GM23338 (cell line): ENCODE data around the gene ATP10A. TPM values are rescaled to one million over a fixed set of nuclear protein-coding genes. Genes with fewer than 3 reads are reported as not detected.
A peak's percentile ranks its signal among the peaks of the same experiment; 100 is the strongest.

Experiments used
- ATAC-seq: fragments of 200-7000 bp; cut with Tn5 transposase; 3 replicates; pipeline ENCODE4 v1.9.1; 2020
- DNase-seq: peaks from one replicate; pipeline ENCODE4 v3.0.0-alpha.2; 2015; ENCODE audit warnings: low spot score
- H2AFZ ChIP-seq: fragments of 200-600 bp; sonication (generic); 2 replicates; pipeline ENCODE4 v1.8.0; 2016; ENCODE audit warnings: antibody characterized with exemption, mild to moderate bottlenecking, moderate library complexity
- H3F3A ChIP-seq: fragments of 200-600 bp; sonication (generic); replicated peaks from 2 replicates; pipeline ENCODE4 v1.8.0; 2017; ENCODE audit warnings: antibody characterized with exemption, mixed run types, low read depth
- H3K27ac ChIP-seq: fragments of 200-600 bp; sonication (generic); 2 replicates; pipeline ENCODE4 v1.6.1; 2016; ENCODE audit warnings: low read depth
- H3K27me3 ChIP-seq: fragments of 200-600 bp; sonication (generic); 2 replicates; pipeline ENCODE4 v1.8.0; 2016; ENCODE audit warnings: mild to moderate bottlenecking, mixed run types, moderate library complexity; ENCODE audit not compliant: insufficient read depth
- H3K36me3 ChIP-seq: fragments of 200-600 bp; sonication (generic); 2 replicates; pipeline ENCODE4 v1.8.0; 2016; ENCODE audit warnings: mild to moderate bottlenecking; ENCODE audit not compliant: insufficient read depth
- H3K4me1 ChIP-seq: fragments of 200-600 bp; sonication (generic); 2 replicates; pipeline ENCODE4 v1.8.0; 2016; ENCODE audit warnings: mild to moderate bottlenecking, moderate library complexity; ENCODE audit not compliant: insufficient read depth
- H3K4me2 ChIP-seq: fragments of 200-600 bp; sonication (generic); 2 replicates; pipeline ENCODE4 v1.7.1; 2017; ENCODE audit warnings: mixed run types
- H3K4me3 ChIP-seq: fragments of 200-600 bp; sonication (generic); 2 replicates; pipeline ENCODE4 v1.6.1; 2016; ENCODE audit warnings: mixed run types
- H3K79me2 ChIP-seq: fragments of 200-600 bp; sonication (generic); replicated peaks from 2 replicates; pipeline ENCODE4 v1.8.0; 2017; ENCODE audit warnings: mild to moderate bottlenecking; ENCODE audit not compliant: insufficient read depth
- H3K9me2 ChIP-seq: fragments of 200-600 bp; sonication (generic); 2 replicates; pipeline ENCODE4 v1.8.0; 2017; ENCODE audit not compliant: insufficient read depth
- H4K20me1 ChIP-seq: fragments of 200-600 bp; sonication (generic); replicated peaks from 2 replicates; pipeline ENCODE4 v1.8.0; 2017; ENCODE audit warnings: mild to moderate bottlenecking; ENCODE audit not compliant: insufficient read depth
- H3K27ac Mint-ChIP-seq: 2 replicates; pipeline ENCODE4 v1.8.0; 2020; ENCODE audit warnings: inconsistent platforms, mild to moderate bottlenecking, moderate library complexity, mixed read lengths
- H3K27me3 Mint-ChIP-seq: 3 replicates; pipeline ENCODE4 v1.8.0; 2022; ENCODE audit warnings: low read depth, mild to moderate bottlenecking, moderate library complexity, mixed read lengths, inconsistent platforms; ENCODE audit not compliant: insufficient read depth, poor library complexity
- H3K36me3 Mint-ChIP-seq: 3 replicates; pipeline ENCODE4 v1.8.0; 2021; ENCODE audit warnings: low read depth, mild to moderate bottlenecking, inconsistent platforms, moderate library complexity, mixed read lengths
- H3K4me1 Mint-ChIP-seq: 3 replicates; pipeline ENCODE4 v1.8.0; 2020; ENCODE audit warnings: mild to moderate bottlenecking, inconsistent platforms, mixed read lengths
- H3K4me3 Mint-ChIP-seq: 3 replicates; pipeline ENCODE4 v1.8.0; 2021; ENCODE audit warnings: moderate library complexity, mild to moderate bottlenecking, inconsistent platforms, mixed read lengths
- H3K9me3 Mint-ChIP-seq: 3 replicates; pipeline ENCODE4 v1.8.0; 2020; ENCODE audit warnings: moderate library complexity, mild to moderate bottlenecking, inconsistent platforms, mixed read lengths
- CREB1 ChIP-seq: fragments of 250-450 bp; sonication (Bioruptor Pico); IDR thresholded peaks from 2 replicates; pipeline ENCODE4 v1.5.0; 2020; ENCODE audit warnings: low read depth, mild to moderate bottlenecking, moderate library complexity
- EZH2 ChIP-seq: fragments of 200-600 bp; sonication (generic); IDR thresholded peaks from one replicate; pipeline ENCODE4 v1.8.0; 2017; ENCODE audit warnings: antibody characterized with exemption, mild to moderate bottlenecking, low read depth; ENCODE audit not compliant: unreplicated experiment
- EZH2phosphoT487 ChIP-seq: fragments of 200-600 bp; sonication (generic); IDR thresholded peaks from one replicate; pipeline ENCODE4 v1.8.1; 2018; ENCODE audit warnings: antibody characterized with exemption; ENCODE audit not compliant: unreplicated experiment
- JUNB ChIP-seq: IDR thresholded peaks from one replicate; pipeline ENCODE4 v1.6.1; 2016; ENCODE audit warnings: antibody characterized with exemption; ENCODE audit not compliant: unreplicated experiment
- POLR2AphosphoS5 ChIP-seq: IDR thresholded peaks from 2 replicates; pipeline ENCODE4 v1.6.1; 2016; ENCODE audit warnings: antibody characterized with exemption, low read depth
- STAT1 ChIP-seq: IDR thresholded peaks from one replicate; pipeline ENCODE4 v1.6.1; 2016; ENCODE audit warnings: antibody characterized with exemption; ENCODE audit not compliant: unreplicated experiment
- ZNF114 ChIP-seq: fragments of 250-450 bp; sonication (Bioruptor Pico); IDR thresholded peaks from 2 replicates; pipeline ENCODE4 v1.5.0; 2020; ENCODE audit warnings: mild to moderate bottlenecking, moderate library complexity
- ZNF331 ChIP-seq: fragments of 250-450 bp; sonication (Bioruptor Pico); IDR thresholded peaks from 2 replicates; pipeline ENCODE4 v1.5.0; 2020; ENCODE audit warnings: low read depth, mild to moderate bottlenecking, moderate library complexity
- polyA plus RNA-seq: library from polyadenylated mRNA; unstranded; fragments of >200 nt; fragmentation: Nextera tagmentation; extraction: Ambion mirVana; gene quantifications from 2 replicates; pipeline ENCODE4 v1.2.1, GENCODE V29; 2016
- total RNA-seq: library from RNA; depleted of rRNA; stranded (reverse); fragments of >200 nt; shearing (Covaris generic); gene quantifications from 2 replicates; pipeline ENCODE4 v1.2.3, GENCODE V29; 2014
- TF ChIP-seq, protein P1 (sequence below), 2 experiments: fragments of 200-600 bp in 1 of 2; sonication (generic) in 1 of 2; conservative IDR thresholded peaks; 2 replicates each; pipeline versions ENCODE4 v1.5.1 to v1.6.1; 2016 to 2017; ENCODE audit warnings: antibody characterized with exemption in 2 of 2, low read depth in 2 of 2, mild to moderate bottlenecking in 2 of 2, moderate library complexity in 1 of 2
- TF ChIP-seq, protein P2 (sequence below): IDR thresholded peaks from one replicate; pipeline ENCODE4 v1.6.1; 2018; ENCODE audit warnings: antibody characterized with exemption; ENCODE audit not compliant: unreplicated experiment

ATP10A gene
- total and polyA plus RNA-seq, 2 experiments from 2014 or later: 0.36 to 5.6 TPM

DNA sequence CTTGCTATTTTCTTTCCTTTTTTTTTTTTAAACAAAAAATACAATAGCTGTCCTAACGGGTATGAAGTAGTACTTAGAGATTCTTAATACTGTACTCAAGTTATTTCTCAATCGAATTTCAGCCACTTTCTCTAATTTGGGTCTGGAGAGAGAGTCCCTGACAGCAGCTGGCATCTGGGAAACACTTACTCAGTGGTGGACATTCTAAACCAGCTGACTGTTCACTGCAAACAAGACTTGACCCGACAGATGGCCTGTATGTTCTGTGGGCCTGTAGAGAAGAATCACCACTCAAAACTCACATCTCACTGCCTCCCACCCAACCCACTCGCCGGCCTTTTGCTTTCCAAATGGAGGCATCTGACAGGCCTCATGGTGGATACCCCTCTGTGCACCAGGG is 199.6 kb downstream of the ATP10A start (continued):
- no peak for TF ChIP-seq EZH2phosphoT487

DNA sequence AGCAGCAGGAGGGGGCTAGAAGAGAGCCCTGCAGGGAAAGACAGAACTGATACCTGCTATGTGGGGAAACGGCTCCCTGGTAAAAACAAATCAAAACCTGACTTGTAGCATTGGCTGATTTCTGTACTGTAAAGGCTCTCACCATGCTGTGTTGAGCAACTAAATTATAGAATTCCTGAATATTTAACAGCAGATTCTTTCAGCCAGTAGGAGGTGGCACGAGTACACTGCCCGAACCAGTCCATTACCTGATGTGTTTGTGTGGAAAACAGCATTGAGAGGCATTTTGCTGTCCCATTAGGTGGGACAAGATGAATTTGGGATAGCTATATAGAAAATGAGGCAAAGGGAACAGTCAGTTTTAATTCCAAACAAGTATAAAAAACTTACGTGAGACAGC is 201.2 kb downstream of the ATP10A start:
- Histone ChIP-seq H3K27ac (no peak overlapping the region), H4K20me1 (no peaks in the 10 kb centered on the region), H3K9me2 (no peaks in the 10 kb centered on the region; the same call in 1 of the 2 replicates), H3F3A (no peaks in the 10 kb centered on the region), H3K36me3 (no peaks in the 10 kb centered on the region), H3K4me1 (peaks cover 24% of the 10 kb centered on the region), H3K4me3 (no peak overlapping the region), H3K79me2 (no peaks in the 10 kb centered on the region), H3K4me2 (peak overlapping the region; percentile 5; the same call in 1 of the 2 replicates), H3K27me3 (no peaks in the 10 kb centered on the region), H2AFZ (peak overlapping the region; percentile 2; the same call in 1 of the 2 replicates)
- Mint-ChIP-seq H3K4me3 (no peak overlapping the region), H3K4me1 (peaks cover 29% of the 10 kb centered on the region), H3K27me3 (peaks cover 11% of the 10 kb centered on the region), H3K36me3 (no peaks in the 10 kb centered on the region; the same call in 2 of the 3 replicates), H3K9me3 (no peaks in the 10 kb centered on the region; the same call in 2 of the 3 replicates), H3K27ac (no peak overlapping the region)
- ATAC-seq (peak; percentile 44; the same call in 2 of the 3 replicates), DNase-seq (no peak)
- no peak for TF ChIP-seq ZNF114 (CRISPR knock-in tag)

DNA sequence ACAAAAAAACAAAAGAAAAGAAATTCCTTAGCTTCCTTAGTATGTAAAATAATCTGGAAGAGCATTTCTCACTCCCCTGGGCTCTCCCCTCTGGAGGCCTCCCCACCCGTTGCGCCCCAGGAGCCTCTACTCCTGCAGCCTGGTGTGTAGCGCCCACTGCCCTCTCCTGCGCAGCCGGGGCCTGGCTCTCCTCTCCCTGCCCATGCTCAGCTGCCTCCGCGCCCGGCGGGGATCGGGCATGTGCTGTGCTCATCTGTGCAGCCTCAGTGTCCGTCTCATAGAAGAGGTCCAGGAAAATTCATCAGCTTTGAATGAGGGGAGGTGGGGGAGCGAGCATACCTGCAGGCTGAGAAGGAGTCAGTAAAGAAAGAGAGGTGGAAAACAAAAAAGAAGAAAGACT is 203.9 kb downstream of the ATP10A start:
- peaks cover 41% of the 10 kb centered on the region for H3K4me1 ChIP-seq
- DNase-seq: no peak
- H3K4me1 Mint-ChIP-seq: peaks cover 47% of the 10 kb centered on the region
- peaks cover 4% of the 10 kb centered on the region for H3K9me3 Mint-ChIP-seq
- ATAC-seq: no peak
- no peak overlapping the region for H3K27ac ChIP-seq
- peaks cover 14% of the 10 kb centered on the region for H3K27me3 Mint-ChIP-seq
- H3K4me3 ChIP-seq: no peak overlapping the region
- no peaks in the 10 kb centered on the region; the same call in 1 of the 2 replicates for H3K9me2 ChIP-seq
- no peaks in the 10 kb centered on the region for H3K36me3 ChIP-seq
- H3K27ac Mint-ChIP-seq: no peak overlapping the region
- peak overlapping the region; percentile 43; the same call in 1 of the 2 replicates for H2AFZ ChIP-seq
- TF ChIP-seq POLR2AphosphoS5 (no peak), CREB1 (CRISPR knock-in tag) (no peak), EZH2 (no peak), ZNF114 (CRISPR knock-in tag) (no peak), JUNB (no peak)
- TF ChIP-seq, protein P1, sequence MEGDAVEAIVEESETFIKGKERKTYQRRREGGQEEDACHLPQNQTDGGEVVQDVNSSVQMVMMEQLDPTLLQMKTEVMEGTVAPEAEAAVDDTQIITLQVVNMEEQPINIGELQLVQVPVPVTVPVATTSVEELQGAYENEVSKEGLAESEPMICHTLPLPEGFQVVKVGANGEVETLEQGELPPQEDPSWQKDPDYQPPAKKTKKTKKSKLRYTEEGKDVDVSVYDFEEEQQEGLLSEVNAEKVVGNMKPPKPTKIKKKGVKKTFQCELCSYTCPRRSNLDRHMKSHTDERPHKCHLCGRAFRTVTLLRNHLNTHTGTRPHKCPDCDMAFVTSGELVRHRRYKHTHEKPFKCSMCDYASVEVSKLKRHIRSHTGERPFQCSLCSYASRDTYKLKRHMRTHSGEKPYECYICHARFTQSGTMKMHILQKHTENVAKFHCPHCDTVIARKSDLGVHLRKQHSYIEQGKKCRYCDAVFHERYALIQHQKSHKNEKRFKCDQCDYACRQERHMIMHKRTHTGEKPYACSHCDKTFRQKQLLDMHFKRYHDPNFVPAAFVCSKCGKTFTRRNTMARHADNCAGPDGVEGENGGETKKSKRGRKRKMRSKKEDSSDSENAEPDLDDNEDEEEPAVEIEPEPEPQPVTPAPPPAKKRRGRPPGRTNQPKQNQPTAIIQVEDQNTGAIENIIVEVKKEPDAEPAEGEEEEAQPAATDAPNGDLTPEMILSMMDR (conservative IDR thresholded peaks at IDR 0.05; ENCODE audit: low read depth in 2 of 2): no peak
- H3F3A ChIP-seq: no peaks in the 10 kb centered on the region
- no peaks in the 10 kb centered on the region for H4K20me1 ChIP-seq
- no peaks in the 10 kb centered on the region for H3K27me3 ChIP-seq
- no peak overlapping the region for H3K4me2 ChIP-seq
- H3K4me3 Mint-ChIP-seq: no peak overlapping the region
- H3K79me2 ChIP-seq: no peaks in the 10 kb centered on the region
- H3K36me3 Mint-ChIP-seq: peaks cover 3% of the 10 kb centered on the region

DNA sequence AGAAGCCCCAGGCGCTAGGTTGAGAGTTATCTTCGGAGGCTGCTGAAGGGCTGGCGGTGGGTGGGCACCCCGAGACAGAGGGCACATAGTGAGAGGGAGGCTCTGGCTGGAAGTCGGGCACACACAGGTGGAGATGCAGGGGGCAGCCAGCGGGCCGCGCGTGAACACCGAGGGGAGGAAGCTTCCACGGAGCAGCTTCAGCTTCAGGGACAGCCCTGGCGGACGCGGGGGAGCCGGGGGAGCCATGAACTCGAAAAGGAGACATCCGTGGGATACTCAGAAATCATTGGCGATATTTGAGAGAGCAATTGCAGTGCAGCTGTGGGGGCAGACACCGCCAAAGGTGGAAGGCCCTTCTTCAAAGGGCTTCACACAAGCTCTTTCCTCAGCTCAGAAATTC is 204.6 kb downstream of the ATP10A start:
- peaks cover 47% of the 10 kb centered on the region for H3K4me1 Mint-ChIP-seq
- no peaks in the 10 kb centered on the region for H3F3A ChIP-seq
- no peaks in the 10 kb centered on the region for H3K27me3 ChIP-seq
- no peak for TF ChIP-seq JUNB
- TF ChIP-seq, protein P2, sequence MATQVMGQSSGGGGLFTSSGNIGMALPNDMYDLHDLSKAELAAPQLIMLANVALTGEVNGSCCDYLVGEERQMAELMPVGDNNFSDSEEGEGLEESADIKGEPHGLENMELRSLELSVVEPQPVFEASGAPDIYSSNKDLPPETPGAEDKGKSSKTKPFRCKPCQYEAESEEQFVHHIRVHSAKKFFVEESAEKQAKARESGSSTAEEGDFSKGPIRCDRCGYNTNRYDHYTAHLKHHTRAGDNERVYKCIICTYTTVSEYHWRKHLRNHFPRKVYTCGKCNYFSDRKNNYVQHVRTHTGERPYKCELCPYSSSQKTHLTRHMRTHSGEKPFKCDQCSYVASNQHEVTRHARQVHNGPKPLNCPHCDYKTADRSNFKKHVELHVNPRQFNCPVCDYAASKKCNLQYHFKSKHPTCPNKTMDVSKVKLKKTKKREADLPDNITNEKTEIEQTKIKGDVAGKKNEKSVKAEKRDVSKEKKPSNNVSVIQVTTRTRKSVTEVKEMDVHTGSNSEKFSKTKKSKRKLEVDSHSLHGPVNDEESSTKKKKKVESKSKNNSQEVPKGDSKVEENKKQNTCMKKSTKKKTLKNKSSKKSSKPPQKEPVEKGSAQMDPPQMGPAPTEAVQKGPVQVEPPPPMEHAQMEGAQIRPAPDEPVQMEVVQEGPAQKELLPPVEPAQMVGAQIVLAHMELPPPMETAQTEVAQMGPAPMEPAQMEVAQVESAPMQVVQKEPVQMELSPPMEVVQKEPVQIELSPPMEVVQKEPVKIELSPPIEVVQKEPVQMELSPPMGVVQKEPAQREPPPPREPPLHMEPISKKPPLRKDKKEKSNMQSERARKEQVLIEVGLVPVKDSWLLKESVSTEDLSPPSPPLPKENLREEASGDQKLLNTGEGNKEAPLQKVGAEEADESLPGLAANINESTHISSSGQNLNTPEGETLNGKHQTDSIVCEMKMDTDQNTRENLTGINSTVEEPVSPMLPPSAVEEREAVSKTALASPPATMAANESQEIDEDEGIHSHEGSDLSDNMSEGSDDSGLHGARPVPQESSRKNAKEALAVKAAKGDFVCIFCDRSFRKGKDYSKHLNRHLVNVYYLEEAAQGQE: no peak
- no peak for TF ChIP-seq STAT1
- no peak for TF ChIP-seq ZNF331
- TF ChIP-seq, protein P1 (conservative IDR thresholded peaks at IDR 0.05; ENCODE audit: low read depth in 2 of 2): no peak
- no peak for TF ChIP-seq EZH2
- TF ChIP-seq EZH2phosphoT487: no peak

More for the DNA sequence above, 204.6 kb downstream of the ATP10A start:
- H3K27ac ChIP-seq: no peak overlapping the region
- H3K79me2 ChIP-seq: no peaks in the 10 kb centered on the region
- no peak overlapping the region for H2AFZ ChIP-seq
- peaks cover 41% of the 10 kb centered on the region for H3K4me1 ChIP-seq
- no peaks in the 10 kb centered on the region for H4K20me1 ChIP-seq
- H3K9me3 Mint-ChIP-seq: peaks cover 4% of the 10 kb centered on the region
- ATAC-seq (no peak), DNase-seq (no peak)
- peaks cover 3% of the 10 kb centered on the region for H3K36me3 Mint-ChIP-seq
- H3K27me3 Mint-ChIP-seq: peaks cover 14% of the 10 kb centered on the region
- no peaks in the 10 kb centered on the region for H3K36me3 ChIP-seq
- H3K4me3 Mint-ChIP-seq: no peak overlapping the region
- no peak overlapping the region; the same call in 1 of the 2 replicates for H3K27ac Mint-ChIP-seq
- no peak overlapping the region for H3K4me2 ChIP-seq
- H3K4me3 ChIP-seq: no peak overlapping the region
- H3K9me2 ChIP-seq: no peaks in the 10 kb centered on the region; the same call in 1 of the 2 replicates
